Kidney glomerular epithelial cell (primary cell): Measurements from ENCODE around the gene ACAN.

Experiments
- DNase-seq: peaks from one replicate; lab custom pipeline; 2025; lab: John Stamatoyannopoulos, UW

The ACAN gene

GRCh38 chr15:88902846-88903245 lies 99.6 kb downstream of the ACAN start:
- DNase-seq: no peak

GRCh38 chr15:88904257-88904623 lies 101.0 kb downstream of the ACAN start:
- no peak for DNase-seq

GRCh38 chr15:88904624-88905327 lies 101.5 kb downstream of the ACAN start:
- DNase-seq: peak; percentile 56

GRCh38 chr15:88905576-88905975 lies 102.3 kb downstream of the ACAN start:
- DNase-seq: no peak

GRCh38 chr15:88906130-88906529 lies 102.9 kb downstream of the ACAN start:
- DNase-seq: no peak

GRCh38 chr15:88906551-88906950 lies 103.3 kb downstream of the ACAN start:
- DNase-seq: no peak

- no peak for DNase-seq
These were observed 103.9 kb downstream of the ACAN start for GRCh38 chr15:88907111-88907510.

- DNase-seq: no peak
These were observed 104.9 kb downstream of the ACAN start for GRCh38 chr15:88908123-88908522.

- peak; percentile 24 for DNase-seq
These were observed 105.7 kb downstream of the ACAN start for GRCh38 chr15:88908697-88909621.

GRCh38 chr15:88909956-88910831 lies 107.0 kb downstream of the ACAN start:
- no peak for DNase-seq

- DNase-seq: no peak
These were observed 108.5 kb downstream of the ACAN start for GRCh38 chr15:88911766-88912118.

GRCh38 chr15:88912500-88912921 lies 109.3 kb downstream of the ACAN start:
- DNase-seq: peak; percentile 66

GRCh38 chr15:88913017-88913849 lies 110.0 kb downstream of the ACAN start, which contains the start of gene MFGE8:
MFGE8 (minus strand) TSS chr15:88913379; CDS start chr15:88913319, 60 bp downstream.
- peak; percentile 62 for DNase-seq

GRCh38 chr15:88913850-88914169 lies 110.6 kb downstream of the ACAN start:
- DNase-seq: no peak

- DNase-seq: no peak
These were observed 112.1 kb downstream of the ACAN start for GRCh38 chr15:88915354-88915753.

GRCh38 chr15:88917760-88918159 lies 114.5 kb downstream of the ACAN start:
- no peak for DNase-seq

GRCh38 chr15:88918738-88919137 lies 115.5 kb downstream of the ACAN start:
- DNase-seq: peak; percentile 99

- DNase-seq: peak; percentile 65
These were observed 117.1 kb downstream of the ACAN start for GRCh38 chr15:88920186-88920891.

- DNase-seq: peak; percentile 14
These were observed 117.7 kb downstream of the ACAN start for GRCh38 chr15:88920892-88921435.
